SU-DHL-6 (cell line): ENCODE measurements around the gene RBM12.

Experiments used
- CTCF ChIP-seq: fragments of 200-600 bp; sonication (generic); IDR thresholded peaks from one replicate; pipeline ENCODE4 v1.5.1; 2017; ENCODE audit warnings: antibody characterized with exemption, mild to moderate bottlenecking, low read length, moderate library complexity; ENCODE audit not compliant: insufficient read depth, poor library complexity, severe bottlenecking
- EZH2phosphoT487 ChIP-seq: fragments of 200-600 bp; sonication (generic), shearing (Covaris generic); conservative IDR thresholded peaks from 2 replicates; pipeline ENCODE4 v1.6.1; 2018; ENCODE audit warnings: mild to moderate bottlenecking, antibody characterized with exemption, low read length, moderate library complexity, mixed read lengths

- TF ChIP-seq CTCF (no peak), EZH2phosphoT487 (no peak)
Observed at GRCh38 chr20:35620818-35621559, 43.7 kb downstream of the RBM12 start.
